OCI-LY7 (cell line): ENCODE data around the gene TIMM10. TPM values are rescaled to one million over a fixed set of nuclear protein-coding genes. Genes with fewer than 3 reads are reported as not detected.
A peak's percentile ranks its signal among the peaks of the same experiment; 100 is the strongest.

Experiments
- BruUV-seq: library from RNA; stranded (reverse); fragments of 400-500 nt; replicated peaks from 2 replicates; lab custom pipeline; 2021; lab: Mats Ljungman, UMichigan
- CTCF ChIA-PET: fragments of 300-600 bp; sonication (Branson Sonifier 250); formaldehyde crosslinking; loops from one replicate; lab custom pipeline; 2022; ENCODE audit warnings: antibody characterized with exemption; ENCODE audit not compliant: unreplicated experiment; lab: Charles Lee
- POLR2A ChIA-PET: fragments of 300-600 bp; sonication (Branson Sonifier 250); formaldehyde crosslinking; loops from one replicate; lab custom pipeline; 2022; ENCODE audit warnings: antibody characterized with exemption; lab: Charles Lee
- DNase-seq: peaks from one replicate; pipeline ENCODE4 v3.0.0-alpha.2; 2015; ENCODE audit warnings: low spot score
- H2AFZ ChIP-seq: fragments of 200-600 bp; sonication (generic), shearing (Covaris generic); 2 replicates; pipeline ENCODE4 v1.6.1; 2014; ENCODE audit warnings: mild to moderate bottlenecking, antibody characterized with exemption, low read length, moderate library complexity
- H3K27ac ChIP-seq: fragments of 200-600 bp; sonication (generic); 2 replicates; pipeline ENCODE4 v1.5.1; 2014; ENCODE audit warnings: mixed run types, low read depth, mild to moderate bottlenecking, moderate library complexity, low read length, inconsistent platforms; ENCODE audit not compliant: poor library complexity, severe bottlenecking
- H3K36me3 ChIP-seq: fragments of 200-600 bp; sonication (generic); 2 replicates; pipeline ENCODE4 v1.6.1; 2014; ENCODE audit warnings: mild to moderate bottlenecking, antibody characterized with exemption, low read length, moderate library complexity, mixed read lengths; ENCODE audit not compliant: insufficient read depth
- H3K4me1 ChIP-seq: fragments of 200-600 bp; sonication (generic); 2 replicates; pipeline ENCODE4 v1.5.1; 2014; ENCODE audit warnings: mild to moderate bottlenecking, low read length; ENCODE audit not compliant: insufficient read depth, poor library complexity, severe bottlenecking
- H3K4me2 ChIP-seq: fragments of 200-600 bp; sonication (generic); 2 replicates; pipeline ENCODE4 v1.6.1; 2014; ENCODE audit warnings: mild to moderate bottlenecking, low read length
- H3K4me3 ChIP-seq: fragments of 200-600 bp; sonication (generic); 2 replicates; pipeline ENCODE4 v1.5.1; 2014; ENCODE audit warnings: mild to moderate bottlenecking, low read depth, low read length; ENCODE audit not compliant: poor library complexity, severe bottlenecking
- H3K79me2 ChIP-seq: fragments of 200-600 bp; sonication (generic); 2 replicates; pipeline ENCODE4 v1.6.1; 2016; ENCODE audit warnings: low read depth, mild to moderate bottlenecking, low read length, moderate library complexity, mixed read lengths; ENCODE audit not compliant: insufficient read depth
- H3K9me2 ChIP-seq: fragments of 200-600 bp; sonication (generic); 2 replicates; pipeline ENCODE4 v1.6.1; 2016; ENCODE audit warnings: mild to moderate bottlenecking, low read length, mixed read lengths; ENCODE audit not compliant: insufficient read depth
- H3K9me3 ChIP-seq: fragments of 200-600 bp; sonication (generic); 2 replicates; pipeline ENCODE4 v1.6.1; 2014; ENCODE audit warnings: mild to moderate bottlenecking, mixed run types, low read length, mixed read lengths
- H4K20me1 ChIP-seq: fragments of 200-600 bp; sonication (generic); 2 replicates; pipeline ENCODE4 v1.6.1; 2014; ENCODE audit warnings: mild to moderate bottlenecking, antibody characterized with exemption, low read length, moderate library complexity, mixed read lengths; ENCODE audit not compliant: insufficient read depth
- EZH2phosphoT487 ChIP-seq: fragments of 200-600 bp; sonication (generic); IDR thresholded peaks from 2 replicates; pipeline ENCODE4 v1.6.1; 2018; ENCODE audit warnings: low read depth, borderline replicate concordance, mild to moderate bottlenecking, mixed run types, antibody characterized with exemption, low read length, moderate library complexity, mixed read lengths
- intact Hi-C: fragments of 100-400 bp; cut with micrococcal nuclease; formaldehyde crosslinking; loops from one replicate; pipeline ENCODE4 v1.10.0; 2022; ENCODE audit not compliant: unreplicated experiment
- total RNA-seq, 2 experiments: library from RNA; depleted of rRNA in 1 of 2; stranded (reverse); fragments of >200 nt in 1 of 2; shearing (Covaris generic) in 1 of 2; gene quantifications; 2 replicates each; pipeline ENCODE4 v1.2.3, GENCODE V29; 2014 to 2022
- TF ChIP-seq, protein P1 (sequence below): fragments of 200-600 bp; sonication (generic); conservative IDR thresholded peaks from 2 replicates; pipeline ENCODE4 v1.5.1; 2014; ENCODE audit warnings: mild to moderate bottlenecking, antibody characterized with exemption, low read length, moderate library complexity, mixed read lengths

Gene TIMM10
- total RNA-seq, 2 experiments from 2014 or later: 163 to 258 TPM

DNA sequence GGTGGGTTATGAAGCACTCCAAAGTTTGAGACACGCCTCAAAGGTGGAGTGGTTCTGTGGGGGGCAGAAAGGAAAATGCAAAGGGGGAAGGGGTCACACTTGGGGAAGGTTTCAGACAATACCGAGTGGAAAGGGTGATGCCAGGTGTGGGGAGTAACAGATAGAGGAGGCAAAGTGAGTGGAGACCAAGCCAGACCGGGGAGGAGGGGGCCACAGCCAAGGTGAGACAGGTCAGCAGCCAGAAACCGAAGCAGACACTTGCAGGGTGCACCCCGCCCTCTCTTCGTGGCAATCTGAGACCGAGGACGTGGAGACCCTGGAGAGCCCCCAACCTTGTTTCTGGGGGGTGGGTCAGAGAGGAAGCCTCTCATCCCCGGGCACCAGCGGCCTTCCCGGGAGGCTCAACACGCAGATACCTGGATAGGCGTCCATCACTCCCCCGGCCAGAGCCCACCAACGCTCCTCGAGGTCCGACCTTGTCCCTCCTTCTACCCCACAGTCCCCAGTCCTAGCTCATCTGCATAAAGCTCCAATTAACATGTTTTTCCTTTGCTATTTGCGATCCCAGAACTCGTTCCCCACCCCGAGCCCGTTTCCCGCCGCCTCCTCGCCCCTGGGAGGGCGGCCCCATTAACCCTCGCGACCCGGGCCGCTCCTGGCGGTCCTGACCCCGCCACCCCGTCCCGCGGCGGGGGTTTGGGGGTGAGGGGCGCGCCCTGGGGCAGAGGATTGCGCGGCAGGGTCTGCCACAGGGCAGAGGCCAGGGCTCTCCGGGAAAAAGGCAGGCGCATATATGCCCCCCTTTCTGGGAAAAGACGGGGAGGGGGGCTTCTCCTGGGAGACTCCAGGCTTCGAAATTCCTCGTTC lies 48.4 kb downstream of the TIMM10 start:
- H3K9me2 ChIP-seq: no peaks in the 10 kb centered on the region
- H3K4me1 ChIP-seq: peaks cover 62% of the 10 kb centered on the region
- POLR2A ChIA-PET: interaction anchor here (0.6 to 1.0 kb wide), 3 partner anchors 9 to 311 kb away, joined by 3 read pairs; no protein-coding TSS in a partner anchor
- no peak overlapping the region for H2AFZ ChIP-seq
- no peaks in the 10 kb centered on the region for H4K20me1 ChIP-seq
- no peak overlapping the region for H3K27ac ChIP-seq
- peaks cover 32% of the 10 kb centered on the region for H3K36me3 ChIP-seq
- no peak for TF ChIP-seq EZH2phosphoT487
- TF ChIP-seq, protein P1, sequence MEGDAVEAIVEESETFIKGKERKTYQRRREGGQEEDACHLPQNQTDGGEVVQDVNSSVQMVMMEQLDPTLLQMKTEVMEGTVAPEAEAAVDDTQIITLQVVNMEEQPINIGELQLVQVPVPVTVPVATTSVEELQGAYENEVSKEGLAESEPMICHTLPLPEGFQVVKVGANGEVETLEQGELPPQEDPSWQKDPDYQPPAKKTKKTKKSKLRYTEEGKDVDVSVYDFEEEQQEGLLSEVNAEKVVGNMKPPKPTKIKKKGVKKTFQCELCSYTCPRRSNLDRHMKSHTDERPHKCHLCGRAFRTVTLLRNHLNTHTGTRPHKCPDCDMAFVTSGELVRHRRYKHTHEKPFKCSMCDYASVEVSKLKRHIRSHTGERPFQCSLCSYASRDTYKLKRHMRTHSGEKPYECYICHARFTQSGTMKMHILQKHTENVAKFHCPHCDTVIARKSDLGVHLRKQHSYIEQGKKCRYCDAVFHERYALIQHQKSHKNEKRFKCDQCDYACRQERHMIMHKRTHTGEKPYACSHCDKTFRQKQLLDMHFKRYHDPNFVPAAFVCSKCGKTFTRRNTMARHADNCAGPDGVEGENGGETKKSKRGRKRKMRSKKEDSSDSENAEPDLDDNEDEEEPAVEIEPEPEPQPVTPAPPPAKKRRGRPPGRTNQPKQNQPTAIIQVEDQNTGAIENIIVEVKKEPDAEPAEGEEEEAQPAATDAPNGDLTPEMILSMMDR: no peak
- no peaks in the 10 kb centered on the region for H3K9me3 ChIP-seq
- H3K4me2 ChIP-seq: peak overlapping the region; percentile 74
- intact Hi-C loops: loop anchor here (2.0 kb wide), 1 partner anchor 21 kb away; the partner anchor contains the start of gene RTN4RL2
- no TSS peak for BruUV-seq
- no peak for DNase-seq
- H3K79me2 ChIP-seq: no peaks in the 10 kb centered on the region
- peak overlapping the region; percentile 49 for H3K4me3 ChIP-seq
- CTCF ChIA-PET: interaction anchor here (1.2 to 1.9 kb wide), 2 partner anchors 12 to 25 kb away, joined by 5 to 14 read pairs; no protein-coding TSS in a partner anchor

DNA sequence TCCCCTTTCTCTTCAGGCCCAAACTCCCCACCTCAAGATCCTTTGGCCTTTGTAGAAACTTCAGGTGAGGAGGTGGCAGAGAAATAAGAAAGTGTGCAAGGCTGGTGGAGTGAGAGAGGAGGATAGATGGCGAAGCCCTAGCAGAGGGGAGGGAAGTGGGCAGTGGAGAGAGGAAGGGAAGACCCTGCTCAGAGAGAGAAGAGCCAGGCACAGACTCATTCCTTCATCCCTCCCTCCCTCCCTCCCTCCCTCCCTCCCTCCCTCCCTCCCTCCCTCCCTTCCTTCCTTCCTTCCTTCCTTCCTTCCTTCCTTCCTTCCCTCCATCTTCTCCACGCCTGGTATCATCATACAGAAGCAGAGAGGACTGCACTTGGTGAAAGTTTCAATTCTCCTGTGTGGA lies 49.2 kb downstream of the TIMM10 start:
- no peak overlapping the region for H3K4me3 ChIP-seq
- BruUV-seq: no TSS peak
- ChIA-PET CTCF (no interaction called here), POLR2A (interaction anchor here (0.6 kb wide), 1 partner anchor 312 kb away, joined by 3 read pairs; no protein-coding TSS in a partner anchor)
- H3K36me3 ChIP-seq: peaks cover 29% of the 10 kb centered on the region
- H3K79me2 ChIP-seq: no peaks in the 10 kb centered on the region
- H3K9me2 ChIP-seq: no peaks in the 10 kb centered on the region
- no peak for DNase-seq
- intact Hi-C loops: loop anchor here (2.0 kb wide), 1 partner anchor 21 kb away; the partner anchor contains the start of gene RTN4RL2
- H3K4me2 ChIP-seq: no peak overlapping the region
- H4K20me1 ChIP-seq: no peaks in the 10 kb centered on the region
- no peak overlapping the region for H2AFZ ChIP-seq
- no peaks in the 10 kb centered on the region for H3K9me3 ChIP-seq
- no peak overlapping the region for H3K27ac ChIP-seq
- H3K4me1 ChIP-seq: peaks cover 70% of the 10 kb centered on the region
- TF ChIP-seq, protein P1: no peak
- TF ChIP-seq EZH2phosphoT487: no peak
